Panc1 (cell line): ENCODE results near the gene CDH23. TPM values are rescaled to one million over a fixed set of nuclear protein-coding genes. Genes with fewer than 3 reads are reported as not detected.

Experiments
- ATAC-seq: fragments of 200-7000 bp; cut with Tn5 transposase; 2 replicates; pipeline ENCODE4 v1.9.1; 2020; ENCODE audit warnings: mild to moderate bottlenecking, moderate library complexity
- BruUV-seq: library from RNA; stranded (reverse); fragments of 400-500 nt; replicated peaks from 2 replicates; lab custom pipeline; 2021; lab: Mats Ljungman, UMichigan
- CTCF ChIA-PET: fragments of 300-600 bp; sonication (Branson Sonifier 250); formaldehyde crosslinking; loops from one replicate; lab custom pipeline; 2022; ENCODE audit warnings: antibody characterized with exemption; lab: Charles Lee
- POLR2A ChIA-PET: fragments of 300-600 bp; sonication (Branson Sonifier 250); formaldehyde crosslinking; loops from one replicate; lab custom pipeline; 2022; ENCODE audit warnings: antibody characterized with exemption; lab: Charles Lee
- DNase-seq: peaks from one replicate; pipeline ENCODE4 v3.0.0-alpha.2; 2010; ENCODE audit warnings: low read depth, low spot score
- H3K27ac ChIP-seq: 2 replicates; pipeline ENCODE4 v1.5.1; 2011; ENCODE audit warnings: mild to moderate bottlenecking, low read length, inconsistent platforms
- H3K27me3 ChIP-seq: fragments of 200-500 bp; sonication (Bioruptor generic); 2 replicates; pipeline ENCODE4 v1.6.0; 2014; ENCODE audit warnings: low read length, inconsistent platforms; ENCODE audit not compliant: control insufficient read depth, insufficient read depth
- H3K36me3 ChIP-seq: fragments of 200-500 bp; sonication (Bioruptor generic); 2 replicates; pipeline ENCODE4 v1.5.1; 2014; ENCODE audit warnings: inconsistent platforms, mild to moderate bottlenecking, low read length, moderate library complexity; ENCODE audit not compliant: control insufficient read depth, insufficient read depth
- H3K4me1 ChIP-seq: 2 replicates; pipeline ENCODE4 v1.5.1; 2011; ENCODE audit warnings: inconsistent platforms, mild to moderate bottlenecking, low read length, moderate library complexity; ENCODE audit not compliant: control insufficient read depth, insufficient read depth
- H3K4me3 ChIP-seq, 2 experiments: 2 replicates each; pipeline ENCODE4 v1.5.1; 2011 to 2012; ENCODE audit warnings: low read depth in 2 of 2, low read length in 2 of 2, mild to moderate bottlenecking in 2 of 2, inconsistent platforms in 1 of 2, moderate library complexity in 1 of 2
- H3K9me3 ChIP-seq: fragments of 200-500 bp; sonication (Bioruptor generic); 2 replicates; pipeline ENCODE4 v1.5.1; 2014; ENCODE audit warnings: low read depth, mild to moderate bottlenecking, inconsistent platforms, low read length, moderate library complexity; ENCODE audit not compliant: control insufficient read depth, insufficient read depth
- POLR2AphosphoS5 ChIP-seq: IDR thresholded peaks from 2 replicates; pipeline ENCODE4 v1.6.1; 2012; ENCODE audit warnings: mild to moderate bottlenecking, low read depth, low read length, moderate library complexity
- SIN3A ChIP-seq: IDR thresholded peaks from 2 replicates; pipeline ENCODE4 v1.6.1; 2012; ENCODE audit warnings: low read depth, mild to moderate bottlenecking, low read length, moderate library complexity, borderline replicate concordance; ENCODE audit not compliant: insufficient read depth
- TCF7L2 ChIP-seq: IDR thresholded peaks from 2 replicates; pipeline ENCODE4 v1.6.1; 2011; ENCODE audit warnings: mild to moderate bottlenecking, low read depth, low read length, inconsistent platforms
- in situ Hi-C: cut with HindIII; loops from 2 replicates; pipeline ENCODE4 v1.10.0; 2016; ENCODE audit warnings: low sequenced_read_pairs, low pct_unique_long_range_greater_than_20kb
- intact Hi-C: fragments of 100-400 bp; cut with micrococcal nuclease; formaldehyde crosslinking; loops from one replicate; pipeline ENCODE4 v1.10.0; 2022; ENCODE audit not compliant: unreplicated experiment
- total RNA-seq: library from RNA; stranded (reverse); gene quantifications from one replicate; pipeline ENCODE4 v1.2.1, GENCODE V29; 2021; ENCODE audit not compliant: unreplicated experiment
- TF ChIP-seq, protein P1 (sequence below), 2 experiments: IDR thresholded peaks; 2 replicates each; pipeline ENCODE4 v1.6.1; 2011 to 2012; ENCODE audit warnings: low read depth in 2 of 2, control low read depth in 1 of 2, low read length in 1 of 2, mild to moderate bottlenecking in 1 of 2, moderate library complexity in 1 of 2; ENCODE audit not compliant: insufficient read depth in 1 of 2
- TF ChIP-seq, protein P2 (sequence below): fragments of 450-650 bp; IDR thresholded peaks from 2 replicates; pipeline ENCODE4 v1.5.1; 2017; ENCODE audit warnings: mild to moderate bottlenecking

Gene CDH23
- total RNA-seq, 1 experiment from 2014 or later: 2.7 TPM

DNA sequence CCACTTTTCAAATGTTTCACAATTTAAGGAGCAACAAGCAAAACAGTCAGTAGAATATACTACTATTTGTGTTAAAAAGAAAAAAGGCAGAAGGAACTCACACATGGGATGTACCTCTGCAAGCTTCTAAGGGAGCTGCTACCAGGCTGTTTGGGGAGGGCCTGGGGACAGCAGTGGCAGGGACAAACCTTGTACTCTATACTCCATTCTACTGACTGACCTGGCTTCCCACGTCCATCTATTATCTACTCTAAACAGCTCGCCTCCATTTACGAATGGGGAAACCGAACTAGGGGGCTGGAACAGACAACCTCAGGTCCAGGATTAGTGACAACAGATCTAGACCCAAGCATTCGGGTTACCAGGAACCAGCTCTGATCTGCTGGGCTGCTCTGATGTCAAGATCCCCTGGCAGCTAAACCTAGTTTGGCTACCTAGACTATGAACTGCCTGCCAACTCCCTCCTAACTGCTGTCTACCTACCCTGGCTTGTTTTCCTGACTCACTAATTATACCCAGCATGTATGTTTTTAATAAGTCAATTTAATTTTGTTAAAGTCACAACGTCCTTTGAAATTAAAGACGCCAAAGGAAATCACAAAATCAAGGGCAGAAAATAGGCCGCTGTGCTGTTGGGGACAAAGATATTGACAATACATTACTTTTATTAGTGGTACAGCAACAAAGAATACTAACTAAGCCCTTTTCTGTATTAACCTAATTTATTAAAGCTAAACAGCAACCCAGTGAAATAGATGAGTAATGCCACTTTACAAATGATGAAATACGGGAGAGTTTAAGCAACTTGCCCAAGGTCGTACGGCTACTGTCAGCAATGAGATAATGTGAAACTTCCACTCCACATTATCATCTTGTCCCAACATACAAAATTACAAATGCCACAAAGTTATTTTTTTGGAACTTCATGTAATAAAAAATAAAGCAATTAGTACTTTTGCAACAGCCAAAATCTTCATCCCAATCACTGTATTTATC lies 449.0 kb downstream of the CDH23 start:
- peaks cover 3% of the 10 kb centered on the region; the same call in 1 of the 2 replicates for H3K36me3 ChIP-seq
- TF ChIP-seq POLR2AphosphoS5: 0 out of 2 replicates have a peak, but pooled peaks have one; percentile 42
- TF ChIP-seq TCF7L2: no peak
- no peak for DNase-seq
- intact Hi-C loops (no loop called here), in situ Hi-C loops (no loop called here)
- peak; percentile 47; the same call in 1 of the 2 replicates for ATAC-seq
- CTCF ChIA-PET: interaction anchor here (0.6 kb wide), 2 partner anchors 8 to 314 kb away, joined by 4 to 7 read pairs; no protein-coding TSS in a partner anchor
- no peaks in the 10 kb centered on the region for H3K27me3 ChIP-seq
- H3K4me1 ChIP-seq: peaks cover 75% of the 10 kb centered on the region
- peak overlapping the region; percentile 15 to 86; a peak in 3 of 4 replicates for H3K4me3 ChIP-seq
- POLR2A ChIA-PET: interaction anchor here (0.7 kb wide), 1 partner anchor 110 kb away, joined by 11 read pairs; no protein-coding TSS in a partner anchor
- H3K27ac ChIP-seq: peak overlapping the region; percentile 96
- BruUV-seq: no TSS peak
- H3K9me3 ChIP-seq: no peaks in the 10 kb centered on the region

DNA sequence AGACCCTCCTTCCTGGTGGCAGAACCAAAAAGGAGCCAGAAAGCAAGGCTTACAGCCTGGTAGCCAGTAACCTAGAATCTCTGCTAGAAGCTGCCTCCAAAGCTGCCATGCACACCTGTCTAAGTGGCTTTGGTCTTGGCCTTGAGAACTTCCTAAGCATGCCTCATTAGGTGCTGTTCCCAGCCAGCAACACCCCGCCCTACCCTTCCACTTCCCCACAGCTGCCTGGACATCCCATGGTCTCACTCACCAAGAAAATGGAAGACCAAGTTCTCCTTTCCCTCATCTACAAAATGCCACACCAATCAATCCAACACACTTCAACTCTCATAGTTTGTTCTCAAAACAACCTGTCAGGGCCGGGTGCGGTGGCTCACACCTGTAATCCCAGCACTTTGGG lies 450.1 kb downstream of the CDH23 start:
- Histone ChIP-seq H3K9me3 (no peaks in the 10 kb centered on the region), H3K4me1 (peaks cover 68% of the 10 kb centered on the region), H3K36me3 (peaks cover 3% of the 10 kb centered on the region; the same call in 1 of the 2 replicates), H3K4me3 (peak overlapping the region; percentile 78 to 86), H3K27me3 (no peaks in the 10 kb centered on the region), H3K27ac (peak overlapping the region; percentile 96)
- intact Hi-C loops (no loop called here), in situ Hi-C loops (no loop called here)
- DNase-seq: no peak
- CTCF ChIA-PET: no interaction called here
- POLR2A ChIA-PET: interaction anchor here (0.6 to 0.7 kb wide), 2 partner anchors 12 to 109 kb away, joined by 5 to 11 read pairs; no protein-coding TSS in a partner anchor
- BruUV-seq: no TSS peak
- no peak for ATAC-seq
- no peak for TF ChIP-seq SIN3A
- TF ChIP-seq, protein P1, sequence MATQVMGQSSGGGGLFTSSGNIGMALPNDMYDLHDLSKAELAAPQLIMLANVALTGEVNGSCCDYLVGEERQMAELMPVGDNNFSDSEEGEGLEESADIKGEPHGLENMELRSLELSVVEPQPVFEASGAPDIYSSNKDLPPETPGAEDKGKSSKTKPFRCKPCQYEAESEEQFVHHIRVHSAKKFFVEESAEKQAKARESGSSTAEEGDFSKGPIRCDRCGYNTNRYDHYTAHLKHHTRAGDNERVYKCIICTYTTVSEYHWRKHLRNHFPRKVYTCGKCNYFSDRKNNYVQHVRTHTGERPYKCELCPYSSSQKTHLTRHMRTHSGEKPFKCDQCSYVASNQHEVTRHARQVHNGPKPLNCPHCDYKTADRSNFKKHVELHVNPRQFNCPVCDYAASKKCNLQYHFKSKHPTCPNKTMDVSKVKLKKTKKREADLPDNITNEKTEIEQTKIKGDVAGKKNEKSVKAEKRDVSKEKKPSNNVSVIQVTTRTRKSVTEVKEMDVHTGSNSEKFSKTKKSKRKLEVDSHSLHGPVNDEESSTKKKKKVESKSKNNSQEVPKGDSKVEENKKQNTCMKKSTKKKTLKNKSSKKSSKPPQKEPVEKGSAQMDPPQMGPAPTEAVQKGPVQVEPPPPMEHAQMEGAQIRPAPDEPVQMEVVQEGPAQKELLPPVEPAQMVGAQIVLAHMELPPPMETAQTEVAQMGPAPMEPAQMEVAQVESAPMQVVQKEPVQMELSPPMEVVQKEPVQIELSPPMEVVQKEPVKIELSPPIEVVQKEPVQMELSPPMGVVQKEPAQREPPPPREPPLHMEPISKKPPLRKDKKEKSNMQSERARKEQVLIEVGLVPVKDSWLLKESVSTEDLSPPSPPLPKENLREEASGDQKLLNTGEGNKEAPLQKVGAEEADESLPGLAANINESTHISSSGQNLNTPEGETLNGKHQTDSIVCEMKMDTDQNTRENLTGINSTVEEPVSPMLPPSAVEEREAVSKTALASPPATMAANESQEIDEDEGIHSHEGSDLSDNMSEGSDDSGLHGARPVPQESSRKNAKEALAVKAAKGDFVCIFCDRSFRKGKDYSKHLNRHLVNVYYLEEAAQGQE (IDR thresholded peaks at IDR 0.05; ENCODE audit: insufficient read depth in 1 of 2, low read depth in 2 of 2, low read length in 1 of 2): no peak
- no peak for TF ChIP-seq POLR2AphosphoS5
- TF ChIP-seq, protein P2, sequence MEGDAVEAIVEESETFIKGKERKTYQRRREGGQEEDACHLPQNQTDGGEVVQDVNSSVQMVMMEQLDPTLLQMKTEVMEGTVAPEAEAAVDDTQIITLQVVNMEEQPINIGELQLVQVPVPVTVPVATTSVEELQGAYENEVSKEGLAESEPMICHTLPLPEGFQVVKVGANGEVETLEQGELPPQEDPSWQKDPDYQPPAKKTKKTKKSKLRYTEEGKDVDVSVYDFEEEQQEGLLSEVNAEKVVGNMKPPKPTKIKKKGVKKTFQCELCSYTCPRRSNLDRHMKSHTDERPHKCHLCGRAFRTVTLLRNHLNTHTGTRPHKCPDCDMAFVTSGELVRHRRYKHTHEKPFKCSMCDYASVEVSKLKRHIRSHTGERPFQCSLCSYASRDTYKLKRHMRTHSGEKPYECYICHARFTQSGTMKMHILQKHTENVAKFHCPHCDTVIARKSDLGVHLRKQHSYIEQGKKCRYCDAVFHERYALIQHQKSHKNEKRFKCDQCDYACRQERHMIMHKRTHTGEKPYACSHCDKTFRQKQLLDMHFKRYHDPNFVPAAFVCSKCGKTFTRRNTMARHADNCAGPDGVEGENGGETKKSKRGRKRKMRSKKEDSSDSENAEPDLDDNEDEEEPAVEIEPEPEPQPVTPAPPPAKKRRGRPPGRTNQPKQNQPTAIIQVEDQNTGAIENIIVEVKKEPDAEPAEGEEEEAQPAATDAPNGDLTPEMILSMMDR: no peak
- TF ChIP-seq TCF7L2: no peak
